GM18526 (cell line): ENCODE data around the gene TXNRD1.

Experiments
- POLR2A ChIP-seq: IDR thresholded peaks from 3 replicates; pipeline ENCODE4 v1.6.1; 2011; ENCODE audit not compliant: insufficient read length; ENCODE audit errors: extremely low read depth

TXNRD1 gene

GRCh38 chr12:104282109-104282508, 66.5 kb downstream of the TXNRD1 start:
- TF ChIP-seq POLR2A: no peak

GRCh38 chr12:104285740-104286515, 70.3 kb downstream of the TXNRD1 start:
- no peak for TF ChIP-seq POLR2A

- TF ChIP-seq POLR2A: peak; percentile 85
Observed at GRCh38 chr12:104286516-104287482, 71.2 kb downstream of the TXNRD1 start.

GRCh38 chr12:104288635-104289274, 73.2 kb downstream of the TXNRD1 start:
- TF ChIP-seq POLR2A: peak; percentile 75

- no peak for TF ChIP-seq POLR2A
Observed at GRCh38 chr12:104290320-104290719, 74.7 kb downstream of the TXNRD1 start.

GRCh38 chr12:104290855-104291254, 75.3 kb downstream of the TXNRD1 start:
- no peak for TF ChIP-seq POLR2A

- no peak for TF ChIP-seq POLR2A
Observed at GRCh38 chr12:104291867-104292524, 76.4 kb downstream of the TXNRD1 start.

- no peak for TF ChIP-seq POLR2A
Observed at GRCh38 chr12:104292872-104293794, 77.6 kb downstream of the TXNRD1 start.

- no peak for TF ChIP-seq POLR2A
Observed at GRCh38 chr12:104294927-104295668, 79.5 kb downstream of the TXNRD1 start.

GRCh38 chr12:104295954-104296353, 80.4 kb downstream of the TXNRD1 start:
- TF ChIP-seq POLR2A: no peak

- TF ChIP-seq POLR2A: no peak
Observed at GRCh38 chr12:104296718-104297117, 81.1 kb downstream of the TXNRD1 start.

- no peak for TF ChIP-seq POLR2A
Observed at GRCh38 chr12:104297477-104298113, 82.0 kb downstream of the TXNRD1 start.
